Measurements from ENCODE around the gene PLIN4.

PLIN4 gene

GRCh38 chr19:4502282-4503131 lies 15.8 kb downstream of the PLIN4 start:
- no peak for TF ChIP-seq CTCF (IDR thresholded peaks at IDR 0.05; ENCODE audit: insufficient read depth, low read length, missing control alignments)
- ChIA-PET CTCF (no interaction called here), POLR2A (no interaction called here)
- DNase-seq (ENCODE audit: low read depth, low spot score): no peak
- no peak overlapping the region for H3K4me3 ChIP-seq (ENCODE audit: low read depth, low read length)

GRCh38 chr19:4501691-4502090 lies 16.6 kb downstream of the PLIN4 start:
- POLR2A ChIA-PET: no interaction called here
- CTCF ChIA-PET: no interaction called here
- DNase-seq (ENCODE audit: low read depth, low spot score): no peak
- no peak overlapping the region for H3K4me3 ChIP-seq (ENCODE audit: low read depth, low read length)
- no peak for TF ChIP-seq CTCF (IDR thresholded peaks at IDR 0.05; ENCODE audit: insufficient read depth, low read length, missing control alignments)

- ChIA-PET CTCF (interaction anchor here (0.7 kb wide), 1 partner anchor 114 kb away, joined by 3 read pairs; no protein-coding TSS in a partner anchor), POLR2A (no interaction called here)
- no peak for TF ChIP-seq CTCF (IDR thresholded peaks at IDR 0.05; ENCODE audit: insufficient read depth, low read length, missing control alignments)
- DNase-seq (ENCODE audit: low read depth, low spot score): no peak
- no peak overlapping the region for H3K4me3 ChIP-seq (ENCODE audit: low read depth, low read length)
Observed at GRCh38 chr19:4500841-4501591, 17.3 kb downstream of the PLIN4 start.

GRCh38 chr19:4499855-4500254 lies 18.4 kb downstream of the PLIN4 start:
- ChIA-PET POLR2A (no interaction called here), CTCF (interaction anchor here (0.7 kb wide), 1 partner anchor 113 kb away, joined by 3 read pairs; no protein-coding TSS in a partner anchor)
- no peak for TF ChIP-seq CTCF (IDR thresholded peaks at IDR 0.05; ENCODE audit: insufficient read depth, low read length, missing control alignments)
- H3K4me3 ChIP-seq (ENCODE audit: low read depth, low read length): no peak overlapping the region
- no peak for DNase-seq (ENCODE audit: low read depth, low spot score)

GRCh38 chr19:4499318-4499717 lies 19.0 kb downstream of the PLIN4 start:
- TF ChIP-seq CTCF (IDR thresholded peaks at IDR 0.05; ENCODE audit: insufficient read depth, low read length, missing control alignments): no peak
- POLR2A ChIA-PET: no interaction called here
- H3K4me3 ChIP-seq (ENCODE audit: low read depth, low read length): no peak overlapping the region
- DNase-seq (ENCODE audit: low read depth, low spot score): no peak
- CTCF ChIA-PET: no interaction called here

GRCh38 chr19:4498694-4499093 lies 19.6 kb downstream of the PLIN4 start:
- POLR2A ChIA-PET: no interaction called here
- no peak for TF ChIP-seq CTCF (IDR thresholded peaks at IDR 0.05; ENCODE audit: insufficient read depth, low read length, missing control alignments)
- CTCF ChIA-PET: no interaction called here
- DNase-seq (ENCODE audit: low read depth, low spot score): no peak
- no peak overlapping the region for H3K4me3 ChIP-seq (ENCODE audit: low read depth, low read length)

Data from AG04449 (cell line).